ENCODE data around the gene MSL3. TPM values are rescaled to one million over a fixed set of nuclear protein-coding genes. Genes with fewer than 3 reads are reported as not detected.

Gene MSL3
- total RNA-seq, 1 donor from 2014 or later, result 25.5 TPM

DNA sequence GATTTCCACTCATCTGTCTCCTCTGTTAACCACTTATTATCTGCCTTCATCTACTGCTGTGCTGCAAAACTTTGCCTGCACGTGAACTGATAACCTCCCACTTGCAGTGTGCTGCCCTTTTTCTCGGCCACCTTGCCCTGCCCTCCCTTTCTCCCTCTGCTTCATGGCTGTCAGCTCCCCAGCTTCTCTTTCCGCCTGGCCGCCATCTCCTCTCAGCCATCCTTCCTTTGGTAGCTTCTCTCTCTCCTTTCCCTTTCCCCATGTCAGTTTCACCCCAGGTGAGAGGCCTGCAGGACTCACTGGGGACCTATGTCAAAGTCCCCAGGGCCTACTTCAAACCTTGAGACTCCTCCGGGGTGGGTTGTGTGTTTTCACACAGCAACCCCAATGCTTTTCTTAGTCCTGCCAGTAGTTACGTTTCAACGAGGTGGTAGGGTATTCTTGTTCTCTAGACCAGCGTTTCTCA, 6.6 kb downstream of the MSL3 start:
- intact Hi-C loops (cut with DNase I), result no loop called here
- H3K4me3 ChIP-seq, result no peak overlapping the region
- no peaks in the 10 kb centered on the region for H3K9me3 ChIP-seq
- no peak for DNase-seq (ENCODE audit: extremely low spot score in 2 of 2)
- no peaks in the 10 kb centered on the region for H3K27me3 ChIP-seq
- TF ChIP-seq POLR2A (IDR thresholded peaks at IDR 0.05) (no peak), POLR2AphosphoS5 (IDR thresholded peaks at IDR 0.05; ENCODE audit: insufficient read depth in 1 of 2, low read depth in 1 of 2) (no peak)
- TF ChIP-seq, protein P1, sequence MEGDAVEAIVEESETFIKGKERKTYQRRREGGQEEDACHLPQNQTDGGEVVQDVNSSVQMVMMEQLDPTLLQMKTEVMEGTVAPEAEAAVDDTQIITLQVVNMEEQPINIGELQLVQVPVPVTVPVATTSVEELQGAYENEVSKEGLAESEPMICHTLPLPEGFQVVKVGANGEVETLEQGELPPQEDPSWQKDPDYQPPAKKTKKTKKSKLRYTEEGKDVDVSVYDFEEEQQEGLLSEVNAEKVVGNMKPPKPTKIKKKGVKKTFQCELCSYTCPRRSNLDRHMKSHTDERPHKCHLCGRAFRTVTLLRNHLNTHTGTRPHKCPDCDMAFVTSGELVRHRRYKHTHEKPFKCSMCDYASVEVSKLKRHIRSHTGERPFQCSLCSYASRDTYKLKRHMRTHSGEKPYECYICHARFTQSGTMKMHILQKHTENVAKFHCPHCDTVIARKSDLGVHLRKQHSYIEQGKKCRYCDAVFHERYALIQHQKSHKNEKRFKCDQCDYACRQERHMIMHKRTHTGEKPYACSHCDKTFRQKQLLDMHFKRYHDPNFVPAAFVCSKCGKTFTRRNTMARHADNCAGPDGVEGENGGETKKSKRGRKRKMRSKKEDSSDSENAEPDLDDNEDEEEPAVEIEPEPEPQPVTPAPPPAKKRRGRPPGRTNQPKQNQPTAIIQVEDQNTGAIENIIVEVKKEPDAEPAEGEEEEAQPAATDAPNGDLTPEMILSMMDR (IDR thresholded peaks at IDR 0.05), result no peak
- H3K36me3 ChIP-seq, result peaks cover 0 to 26% of the 10 kb centered on the region in 2 donors
- no peak overlapping the region for H3K27ac ChIP-seq
- H3K4me1 ChIP-seq, result no peaks in the 10 kb centered on the region

DNA sequence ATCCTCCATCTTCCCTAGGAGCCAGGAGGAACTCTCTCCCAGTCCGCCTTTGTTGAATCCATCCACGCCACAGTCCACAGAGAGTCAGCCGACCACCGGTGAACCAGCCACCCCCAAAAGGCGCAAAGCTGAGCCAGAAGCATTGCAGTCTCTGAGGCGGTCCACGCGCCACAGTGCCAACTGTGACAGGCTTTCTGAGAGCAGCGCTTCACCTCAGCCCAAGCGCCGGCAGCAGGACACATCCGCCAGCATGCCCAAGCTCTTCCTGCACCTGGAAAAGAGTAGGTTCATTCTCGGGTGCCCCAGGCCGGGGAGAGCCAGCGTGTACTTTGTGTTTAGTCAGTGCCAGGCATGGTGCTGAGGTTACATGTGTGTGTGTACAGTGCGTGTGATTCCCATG, 7.4 kb downstream of the MSL3 start:
- DNase-seq (ENCODE audit: extremely low spot score in 2 of 2), result no peak
- Histone ChIP-seq H3K27me3 (no peaks in the 10 kb centered on the region), H3K27ac (no peak overlapping the region), H3K4me1 (no peaks in the 10 kb centered on the region), H3K36me3 (peaks cover 0 to 30% of the 10 kb centered on the region in 2 donors), H3K4me3 (no peak overlapping the region), H3K9me3 (no peaks in the 10 kb centered on the region)
- intact Hi-C loops (cut with DNase I), result no loop called here
- TF ChIP-seq, protein P1 (IDR thresholded peaks at IDR 0.05), result no peak
- no peak for TF ChIP-seq POLR2A (IDR thresholded peaks at IDR 0.05)
- no peak for TF ChIP-seq POLR2AphosphoS5 (IDR thresholded peaks at IDR 0.05; ENCODE audit: insufficient read depth in 1 of 2, low read depth in 1 of 2)

DNA sequence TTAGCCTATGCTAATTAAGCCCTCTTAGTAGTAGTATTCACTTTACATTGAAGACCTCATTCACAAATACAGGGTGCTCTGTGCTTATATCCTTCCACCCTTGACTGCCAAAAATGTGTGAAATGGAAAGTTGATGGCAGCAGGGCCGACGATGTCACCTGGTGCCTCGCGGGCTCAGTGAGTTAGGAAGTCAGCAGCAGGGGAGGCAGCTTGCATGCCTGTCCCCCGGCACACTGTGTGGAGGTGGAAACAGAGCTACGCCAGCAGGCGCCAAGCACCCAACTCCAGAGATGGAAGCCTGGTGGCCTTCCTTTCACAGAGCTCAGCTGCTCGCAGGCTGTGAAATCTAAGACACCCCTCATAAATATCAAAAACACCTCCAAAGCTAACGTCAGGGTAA, 8.4 kb downstream of the MSL3 start:
- Histone ChIP-seq H3K9me3 (no peaks in the 10 kb centered on the region), H3K27me3 (no peaks in the 10 kb centered on the region), H3K4me3 (no peak overlapping the region), H3K36me3 (peaks cover 0 to 30% of the 10 kb centered on the region in 2 donors), H3K4me1 (no peaks in the 10 kb centered on the region), H3K27ac (no peak overlapping the region)
- DNase-seq (ENCODE audit: extremely low spot score in 2 of 2), result no peak
- intact Hi-C loops (cut with DNase I), result no loop called here
- TF ChIP-seq POLR2AphosphoS5 (IDR thresholded peaks at IDR 0.05; ENCODE audit: insufficient read depth in 1 of 2, low read depth in 1 of 2), result no peak
- TF ChIP-seq, protein P1 (IDR thresholded peaks at IDR 0.05), result no peak
- no peak for TF ChIP-seq POLR2A (IDR thresholded peaks at IDR 0.05)

DNA sequence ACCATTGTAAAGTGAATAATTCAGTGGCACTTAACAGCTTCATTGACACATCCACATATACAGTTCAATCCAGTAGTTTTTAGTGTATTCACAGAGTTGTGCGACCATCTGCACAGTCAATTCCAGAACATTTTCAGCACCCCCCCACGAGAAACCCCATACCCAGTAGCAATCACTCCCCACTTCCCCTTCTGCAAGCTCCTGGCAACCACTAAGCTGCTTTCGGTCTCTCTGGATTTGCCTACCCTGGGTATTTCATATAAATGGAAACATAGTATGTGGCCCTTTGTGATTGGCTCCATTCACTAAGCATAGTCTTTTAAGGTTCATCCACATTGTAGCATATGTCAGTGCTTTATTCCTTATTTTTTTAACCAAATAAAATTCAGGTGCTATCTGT, 10.0 kb downstream of the MSL3 start:
- no peak for DNase-seq (ENCODE audit: extremely low spot score in 2 of 2)
- no peak overlapping the region for H3K27ac ChIP-seq
- no peak overlapping the region for H3K4me3 ChIP-seq
- H3K9me3 ChIP-seq, result no peaks in the 10 kb centered on the region
- H3K36me3 ChIP-seq, result peaks cover 0 to 30% of the 10 kb centered on the region in 2 donors
- no peaks in the 10 kb centered on the region for H3K27me3 ChIP-seq
- intact Hi-C loops (cut with DNase I), result no loop called here
- TF ChIP-seq POLR2AphosphoS5 (IDR thresholded peaks at IDR 0.05; ENCODE audit: insufficient read depth in 1 of 2, low read depth in 1 of 2), result no peak
- H3K4me1 ChIP-seq, result no peaks in the 10 kb centered on the region

DNA sequence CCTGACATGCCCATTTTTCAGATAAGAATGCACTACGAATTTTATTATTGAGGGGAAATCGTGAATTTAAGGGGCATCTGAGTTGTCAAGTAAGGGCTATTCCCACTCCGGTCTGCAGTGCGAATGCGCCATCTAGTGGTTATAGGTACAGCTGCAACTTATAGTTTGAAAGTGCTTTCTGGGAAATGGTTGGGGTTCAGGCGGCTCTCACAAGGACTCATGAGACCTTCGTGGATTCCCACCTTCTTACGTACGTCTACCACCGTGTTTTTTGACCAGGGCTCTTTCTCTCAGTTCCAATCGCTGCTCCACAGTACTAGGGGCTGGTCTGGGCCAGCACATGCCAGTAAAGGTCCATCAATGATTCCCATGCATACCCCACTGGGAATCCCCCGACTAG, 12.3 kb downstream of the MSL3 start:
- Histone ChIP-seq H3K9me3 (no peaks in the 10 kb centered on the region), H3K4me3 (no peak overlapping the region), H3K4me1 (no peaks in the 10 kb centered on the region), H3K27ac (no peak overlapping the region), H3K36me3 (peaks cover 0 to 16% of the 10 kb centered on the region in 2 donors), H3K27me3 (no peaks in the 10 kb centered on the region)
- TF ChIP-seq, protein P1 (IDR thresholded peaks at IDR 0.05), result peak in 2 of 3 experiments; percentile 51 to 55
- no peak for TF ChIP-seq POLR2A (IDR thresholded peaks at IDR 0.05)
- TF ChIP-seq POLR2AphosphoS5 (IDR thresholded peaks at IDR 0.05; ENCODE audit: insufficient read depth in 1 of 2, low read depth in 1 of 2), result no peak
- intact Hi-C loops (cut with DNase I), result no loop called here
- DNase-seq (ENCODE audit: extremely low spot score in 2 of 2), result no peak
